ENCODE data around the gene CDC42.
"Not testable (repeated sequence)": the region's sequence is repeated elsewhere in the genome, so short reads cannot be mapped to it uniquely, and the experiment has no call there.

The CDC42 gene

DNA sequence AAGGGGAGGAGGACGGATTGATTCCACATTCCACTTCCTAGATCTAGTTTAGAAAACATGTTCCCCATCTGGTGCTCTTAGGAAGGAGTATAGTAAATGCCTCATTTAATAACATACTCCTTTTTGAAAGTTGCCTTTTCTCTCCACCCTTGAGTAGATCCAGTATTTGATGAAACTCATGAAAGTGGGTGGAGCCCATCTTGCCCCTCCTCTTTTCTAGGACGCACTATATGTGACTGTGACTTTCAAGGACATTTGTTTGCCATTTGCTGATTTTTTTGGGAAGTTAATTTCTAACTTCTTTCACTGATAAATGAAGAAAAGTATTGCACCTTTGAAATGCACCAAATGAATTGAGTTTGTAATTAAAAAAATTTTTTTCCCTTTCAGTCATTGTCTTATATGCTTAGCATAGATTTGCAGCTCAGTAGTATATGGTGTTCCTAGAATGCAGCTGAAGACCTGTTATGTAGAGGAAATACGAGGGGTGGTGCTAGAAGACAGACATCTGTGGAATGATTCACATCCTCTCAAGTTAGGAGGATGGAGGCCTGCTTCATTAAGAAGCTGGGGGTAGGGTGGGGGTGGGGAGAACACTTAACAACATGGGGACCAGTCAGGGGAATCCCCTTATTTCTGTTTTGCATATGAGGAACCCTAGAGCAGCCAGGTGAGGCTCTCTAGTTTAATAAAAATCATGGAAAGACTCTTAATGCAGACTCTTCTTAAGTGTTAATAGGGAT is 39.7 kb downstream of the CDC42 start:
- not testable (repeated sequence) for H3K9me3 Mint-ChIP-seq, H3K27me3 Mint-ChIP-seq, DNase-seq
- peak; percentile 80 for ATAC-seq (replicated peaks)
- peak overlapping the region; percentile 48 to 66 for H3K27ac Mint-ChIP-seq
- H3K4me3 Mint-ChIP-seq, result peak overlapping the region in 1 of 2 donors; percentile 23
- peaks cover 44 to 68% of the 10 kb centered on the region in 2 donors for H3K4me1 Mint-ChIP-seq (ENCODE audit: low read depth in 2 of 2)
- H3K36me3 Mint-ChIP-seq (ENCODE audit: insufficient read depth), result peaks cover 95% of the 10 kb centered on the region

DNA sequence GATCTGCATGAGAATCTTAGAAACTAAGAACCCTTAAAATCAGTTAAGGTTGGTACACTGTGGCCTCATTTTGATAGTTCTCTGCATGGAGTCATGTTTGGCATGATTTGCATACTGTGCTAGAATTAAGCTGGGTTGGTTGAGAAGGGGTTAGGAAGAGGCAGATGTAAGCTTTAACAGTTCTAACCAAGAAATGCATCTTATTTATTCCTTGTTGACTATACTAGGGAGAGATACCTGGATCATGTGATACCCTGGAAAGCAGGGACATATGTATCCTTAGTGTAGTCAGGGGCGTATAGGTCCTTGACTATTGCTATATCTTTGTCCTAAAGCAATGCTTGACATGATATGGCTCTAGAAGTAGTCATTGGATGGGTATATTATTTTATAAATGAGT is 41.0 kb downstream of the CDC42 start:
- H3K27ac Mint-ChIP-seq, result peak overlapping the region in 1 of 2 donors; percentile 66
- H3K36me3 Mint-ChIP-seq (ENCODE audit: insufficient read depth), result peaks cover 96% of the 10 kb centered on the region
- no peak overlapping the region for H3K4me3 Mint-ChIP-seq

DNA sequence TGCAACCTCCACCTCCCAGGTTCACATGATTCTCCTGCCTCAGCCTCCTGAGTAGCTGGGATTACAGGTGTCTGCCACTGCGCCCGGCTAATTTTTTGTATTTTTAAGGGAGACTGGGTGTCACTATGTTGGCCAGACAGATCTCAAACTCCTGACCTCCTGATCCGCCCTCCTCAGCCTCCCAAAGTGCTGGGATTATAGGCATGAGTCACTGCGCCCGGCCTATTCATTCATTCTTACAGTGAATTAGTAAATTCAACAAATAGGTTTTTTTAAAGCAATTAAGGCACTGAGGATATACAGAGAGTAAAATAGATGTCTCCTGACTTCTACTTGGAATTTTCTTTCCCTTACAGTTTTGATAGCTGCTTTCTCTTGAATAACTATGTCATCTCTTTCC is 43.5 kb downstream of the CDC42 start:
- DNase-seq, result no peak
- Mint-ChIP-seq H3K36me3 (ENCODE audit: insufficient read depth) (peaks cover 90% of the 10 kb centered on the region), H3K9me3 (no peaks in the 10 kb centered on the region), H3K4me1 (ENCODE audit: low read depth in 2 of 2) (peaks cover 28 to 55% of the 10 kb centered on the region in 2 donors), H3K27ac (no peak overlapping the region), H3K27me3 (no peaks in the 10 kb centered on the region), H3K4me3 (no peak overlapping the region)
- no peak for ATAC-seq (replicated peaks)

More for the DNA sequence above, 41.0 kb downstream of the CDC42 start:
- ATAC-seq (replicated peaks) (no peak), DNase-seq (no peak)
- Mint-ChIP-seq H3K9me3 (no peaks in the 10 kb centered on the region), H3K4me1 (ENCODE audit: low read depth in 2 of 2) (peaks cover 34 to 59% of the 10 kb centered on the region in 2 donors), H3K27me3 (no peaks in the 10 kb centered on the region)

DNA sequence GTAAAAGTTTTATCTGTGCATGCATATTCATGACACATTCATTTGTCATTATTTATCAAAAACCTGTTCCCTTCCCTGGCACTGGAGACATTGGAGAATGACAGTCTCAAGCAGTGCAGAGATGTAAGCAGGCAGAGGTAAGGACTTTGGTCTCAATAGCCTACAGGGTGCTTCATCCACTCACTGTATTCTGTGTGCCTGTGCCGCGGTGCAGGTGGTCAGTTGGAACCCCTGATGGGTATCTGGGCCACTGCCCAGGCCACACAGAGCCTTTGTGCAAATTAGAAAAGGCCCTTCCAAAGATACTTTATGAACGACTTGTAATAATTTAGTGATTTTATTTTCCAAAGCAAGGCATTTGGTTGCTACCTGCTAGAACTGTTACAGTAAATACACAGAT is 44.0 kb downstream of the CDC42 start:
- H3K27ac Mint-ChIP-seq, result no peak overlapping the region
- ATAC-seq (replicated peaks), result no peak
- H3K4me1 Mint-ChIP-seq (ENCODE audit: low read depth in 2 of 2), result peaks cover 28 to 54% of the 10 kb centered on the region in 2 donors
- H3K36me3 Mint-ChIP-seq (ENCODE audit: insufficient read depth), result peaks cover 86% of the 10 kb centered on the region
- no peaks in the 10 kb centered on the region for H3K27me3 Mint-ChIP-seq
- H3K9me3 Mint-ChIP-seq, result no peaks in the 10 kb centered on the region
- H3K4me3 Mint-ChIP-seq, result no peak overlapping the region
- DNase-seq, result no peak

DNA sequence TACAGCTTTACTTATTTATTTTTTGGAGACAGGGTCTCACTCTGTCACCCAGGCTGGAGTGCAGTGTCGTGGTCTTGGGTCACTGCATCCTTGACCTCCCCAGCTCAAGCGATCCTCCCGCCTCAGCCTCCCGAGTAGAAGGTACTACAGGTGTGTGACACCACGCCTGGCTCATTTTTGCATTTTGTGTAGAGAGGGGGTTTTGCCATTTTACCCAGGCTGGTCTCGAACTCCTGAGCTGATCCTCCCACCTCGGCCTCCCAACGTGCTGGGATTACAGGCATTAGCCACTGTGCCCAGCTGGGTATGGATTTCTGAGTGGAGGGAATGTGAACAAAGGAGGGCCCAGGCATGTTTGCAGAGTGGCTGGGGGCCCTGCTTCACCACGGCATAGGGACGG is 46.2 kb downstream of the CDC42 start:
- no peak for DNase-seq
- Mint-ChIP-seq H3K4me3 (no peak overlapping the region), H3K4me1 (ENCODE audit: low read depth in 2 of 2) (peaks cover 37 to 57% of the 10 kb centered on the region in 2 donors), H3K36me3 (ENCODE audit: insufficient read depth) (peaks cover 68% of the 10 kb centered on the region), H3K9me3 (no peaks in the 10 kb centered on the region), H3K27ac (peak overlapping the region; percentile 35 to 77), H3K27me3 (no peaks in the 10 kb centered on the region)
- ATAC-seq (replicated peaks), result no peak

DNA sequence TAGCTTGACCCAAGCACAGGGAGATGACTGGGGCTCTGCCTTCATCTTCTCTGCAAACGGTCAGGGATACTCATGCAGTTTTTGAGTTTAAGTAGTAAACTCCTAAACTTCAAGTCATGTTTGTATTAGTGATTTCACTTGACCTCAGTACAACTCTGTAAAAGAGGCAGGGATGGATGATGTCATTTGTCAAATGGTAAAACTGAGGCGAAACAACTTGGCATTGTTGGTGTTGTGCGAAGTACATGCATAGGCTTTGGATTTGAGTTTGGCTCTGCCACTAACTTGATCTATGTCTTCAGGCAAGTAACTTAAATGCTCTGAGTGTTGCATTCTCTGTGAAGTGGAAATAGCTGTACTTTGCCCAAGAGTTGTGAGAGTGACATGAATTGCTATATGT is 47.7 kb downstream of the CDC42 start:
- peaks cover 46 to 63% of the 10 kb centered on the region in 2 donors for H3K4me1 Mint-ChIP-seq (ENCODE audit: low read depth in 2 of 2)
- peak overlapping the region; percentile 29 to 91 for H3K27ac Mint-ChIP-seq
- H3K4me3 Mint-ChIP-seq, result no peak overlapping the region
- ATAC-seq (replicated peaks) (no peak), DNase-seq (no peak)
- H3K36me3 Mint-ChIP-seq (ENCODE audit: insufficient read depth), result peaks cover 56% of the 10 kb centered on the region
- no peaks in the 10 kb centered on the region for H3K9me3 Mint-ChIP-seq
- H3K27me3 Mint-ChIP-seq, result no peaks in the 10 kb centered on the region

DNA sequence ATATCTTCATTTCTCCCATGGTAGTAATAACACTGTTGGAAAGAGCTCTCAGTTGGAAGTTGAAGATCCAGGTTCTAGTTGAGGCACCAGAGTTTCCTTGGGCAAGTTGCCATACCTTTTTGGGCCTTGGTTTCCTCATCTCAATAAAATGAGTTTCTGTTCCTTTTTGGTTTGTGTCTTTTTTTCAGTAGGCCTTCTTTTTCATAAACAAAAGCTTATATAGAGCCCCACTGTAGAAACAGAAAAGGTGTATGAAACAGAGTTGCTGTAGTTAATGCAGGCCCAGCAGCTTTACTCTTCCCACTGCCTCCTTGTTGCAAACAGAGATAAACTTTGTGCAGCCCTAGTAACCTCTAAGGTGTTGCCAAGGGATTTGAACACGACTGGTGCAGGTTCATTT is 48.7 kb downstream of the CDC42 start:
- Mint-ChIP-seq H3K9me3 (no peaks in the 10 kb centered on the region), H3K27ac (peak overlapping the region in 1 of 2 donors; percentile 25), H3K4me3 (no peak overlapping the region), H3K36me3 (ENCODE audit: insufficient read depth) (peaks cover 51% of the 10 kb centered on the region), H3K4me1 (ENCODE audit: low read depth in 2 of 2) (peaks cover 52 to 66% of the 10 kb centered on the region in 2 donors), H3K27me3 (no peaks in the 10 kb centered on the region)
- DNase-seq (no peak), ATAC-seq (replicated peaks) (no peak)

DNA sequence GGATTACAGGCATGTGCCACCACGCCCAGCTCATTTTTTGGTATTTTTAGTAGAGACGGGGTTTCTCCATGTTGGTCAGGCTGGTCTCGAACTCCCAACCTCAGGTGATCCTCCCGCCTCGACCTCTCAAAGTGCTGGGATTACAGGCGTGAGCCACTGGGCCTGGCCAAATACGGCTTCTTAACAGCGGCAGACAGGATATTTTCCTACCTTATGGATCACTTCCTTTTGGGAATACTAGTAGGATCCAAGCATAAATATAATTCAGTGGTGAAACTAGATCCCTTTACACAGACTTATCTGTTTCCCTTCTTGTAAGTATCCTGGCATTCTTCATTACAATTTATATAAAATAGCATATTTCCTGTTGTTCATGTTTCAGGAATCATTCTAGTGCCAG is 49.5 kb downstream of the CDC42 start:
- Mint-ChIP-seq H3K4me1 (ENCODE audit: low read depth in 2 of 2) (peaks cover 56 to 72% of the 10 kb centered on the region in 2 donors), H3K27ac (peak overlapping the region; percentile 62 to 89), H3K36me3 (ENCODE audit: insufficient read depth) (peaks cover 43% of the 10 kb centered on the region), H3K27me3 (no peaks in the 10 kb centered on the region), H3K9me3 (no peaks in the 10 kb centered on the region), H3K4me3 (no peak overlapping the region)
- ATAC-seq (replicated peaks), result no peak
- no peak for DNase-seq

DNA sequence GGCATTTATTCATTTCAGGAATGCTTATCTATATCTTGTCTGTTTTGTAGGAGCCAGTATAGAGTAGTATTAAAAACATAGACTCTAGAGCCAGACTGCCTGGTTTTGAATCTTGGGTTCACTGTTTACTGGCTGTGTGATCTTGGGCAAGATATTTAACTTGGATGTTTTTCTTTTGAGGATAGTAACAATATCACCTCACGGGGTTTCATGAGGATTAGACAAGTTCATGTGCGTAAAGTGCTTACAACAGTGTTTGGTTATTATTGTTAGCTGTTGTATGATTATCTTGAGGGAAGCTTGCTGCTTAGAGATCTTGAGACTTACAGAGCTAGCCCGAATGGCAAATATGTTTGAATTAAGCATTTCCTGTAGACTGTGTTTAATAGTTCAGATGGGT is 50.2 kb downstream of the CDC42 start:
- H3K36me3 Mint-ChIP-seq (ENCODE audit: insufficient read depth), result peaks cover 38% of the 10 kb centered on the region
- H3K27me3 Mint-ChIP-seq, result no peaks in the 10 kb centered on the region
- no peaks in the 10 kb centered on the region for H3K9me3 Mint-ChIP-seq
- DNase-seq (no peak), ATAC-seq (replicated peaks) (no peak)
- peaks cover 56 to 69% of the 10 kb centered on the region in 2 donors for H3K4me1 Mint-ChIP-seq (ENCODE audit: low read depth in 2 of 2)
- peak overlapping the region; percentile 69 to 89 for H3K27ac Mint-ChIP-seq
- H3K4me3 Mint-ChIP-seq, result peak overlapping the region; percentile 61 to 68

DNA sequence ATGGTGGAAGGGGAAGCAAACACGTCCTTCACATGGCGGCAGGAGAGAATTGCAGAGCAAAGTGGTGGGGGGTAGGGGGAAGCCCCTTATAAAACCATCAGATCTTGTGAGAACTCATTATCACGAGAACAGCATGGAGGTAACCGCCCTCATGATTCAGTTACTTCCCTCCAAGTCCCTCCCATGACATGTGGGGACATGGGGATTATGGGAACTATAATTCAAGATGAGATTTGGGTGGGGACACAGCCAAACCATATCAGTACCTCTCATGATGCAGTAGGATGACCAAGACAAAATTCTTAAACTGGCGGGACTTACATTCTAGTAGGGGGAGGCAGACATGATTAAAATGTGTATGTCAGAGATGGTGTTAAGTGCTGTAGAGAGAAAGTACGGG is 51.6 kb downstream of the CDC42 start:
- ATAC-seq (replicated peaks), result no peak
- peaks cover 63 to 78% of the 10 kb centered on the region in 2 donors for H3K4me1 Mint-ChIP-seq (ENCODE audit: low read depth in 2 of 2)
- peaks cover 37% of the 10 kb centered on the region for H3K36me3 Mint-ChIP-seq (ENCODE audit: insufficient read depth)
- H3K4me3 Mint-ChIP-seq, result peak overlapping the region; percentile 61 to 68
- peak overlapping the region; percentile 69 to 89 for H3K27ac Mint-ChIP-seq
- DNase-seq, result no peak
- H3K27me3 Mint-ChIP-seq, result no peaks in the 10 kb centered on the region
- no peaks in the 10 kb centered on the region for H3K9me3 Mint-ChIP-seq

DNA sequence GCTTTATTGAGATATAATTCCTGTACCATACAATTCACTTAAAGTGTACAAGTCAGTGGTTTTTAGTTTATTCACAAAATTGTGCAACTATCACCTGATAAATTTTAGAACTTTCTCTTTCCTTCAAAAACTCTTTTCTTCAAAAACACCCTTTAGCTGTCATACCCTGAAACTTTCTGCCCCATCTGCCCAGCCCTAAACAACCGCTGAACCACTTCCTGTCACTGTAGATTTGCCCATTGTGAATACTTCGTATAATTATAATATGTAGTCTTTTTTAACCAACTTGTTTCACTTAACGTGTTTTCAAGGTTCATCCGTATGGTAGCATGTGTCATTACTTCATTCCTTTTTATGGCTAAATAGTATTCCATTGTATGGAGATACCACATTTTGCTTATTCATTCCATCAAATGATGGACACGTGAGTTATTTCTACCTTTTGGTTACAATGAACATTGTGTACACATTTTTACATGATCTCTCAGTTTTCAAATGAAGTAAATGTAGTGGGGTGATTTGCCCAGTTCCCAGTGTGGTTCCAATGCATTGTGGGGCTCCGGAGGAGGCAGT is 52.4 kb downstream of the CDC42 start:
- Mint-ChIP-seq H3K4me3 (peak overlapping the region; percentile 61 to 68), H3K4me1 (ENCODE audit: low read depth in 2 of 2) (peaks cover 57 to 72% of the 10 kb centered on the region in 2 donors), H3K27ac (peak overlapping the region; percentile 78 to 89), H3K27me3 (no peaks in the 10 kb centered on the region), H3K36me3 (ENCODE audit: insufficient read depth) (peaks cover 30% of the 10 kb centered on the region), H3K9me3 (no peaks in the 10 kb centered on the region)
- DNase-seq (peak; percentile 34 to 49 (median 39)), ATAC-seq (replicated peaks) (peak; percentile 91)

DNA sequence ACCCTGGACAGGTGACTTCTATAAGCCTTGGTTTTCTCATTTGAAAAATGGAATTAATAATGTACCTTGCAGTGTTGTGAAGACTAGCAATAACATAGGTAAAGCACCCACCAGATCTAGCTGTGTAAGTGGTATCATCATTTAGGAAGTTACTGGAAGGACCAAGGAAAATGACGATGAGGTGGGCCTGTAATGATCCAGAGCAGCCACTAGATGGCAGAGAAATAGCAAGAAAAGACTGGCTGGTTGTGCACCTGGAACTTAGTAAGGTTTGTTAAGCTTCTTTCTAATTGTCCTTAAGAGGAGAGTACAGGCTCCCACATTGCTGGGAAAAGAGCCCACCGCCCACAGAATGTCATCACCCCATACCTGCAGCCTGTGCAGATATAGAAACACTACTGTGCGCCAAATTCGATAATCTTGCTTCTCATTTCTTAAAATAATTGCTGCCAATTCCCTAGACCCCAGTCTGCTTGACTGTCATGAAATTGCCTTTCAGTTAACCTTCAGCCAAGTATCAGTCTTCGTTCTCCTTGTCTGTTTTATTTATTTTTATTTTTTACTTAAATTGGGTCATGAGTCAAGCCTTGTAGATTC is 53.2 kb downstream of the CDC42 start:
- peaks cover 26% of the 10 kb centered on the region for H3K36me3 Mint-ChIP-seq (ENCODE audit: insufficient read depth)
- no peaks in the 10 kb centered on the region for H3K27me3 Mint-ChIP-seq
- peak overlapping the region; percentile 78 to 89 for H3K27ac Mint-ChIP-seq
- ATAC-seq (replicated peaks) (peak; percentile 61), DNase-seq (peak; percentile 26 to 30 (median 29))
- peak overlapping the region; percentile 61 to 68 for H3K4me3 Mint-ChIP-seq
- H3K9me3 Mint-ChIP-seq, result no peaks in the 10 kb centered on the region
- H3K4me1 Mint-ChIP-seq (ENCODE audit: low read depth in 2 of 2), result peaks cover 50 to 65% of the 10 kb centered on the region in 2 donors

DNA sequence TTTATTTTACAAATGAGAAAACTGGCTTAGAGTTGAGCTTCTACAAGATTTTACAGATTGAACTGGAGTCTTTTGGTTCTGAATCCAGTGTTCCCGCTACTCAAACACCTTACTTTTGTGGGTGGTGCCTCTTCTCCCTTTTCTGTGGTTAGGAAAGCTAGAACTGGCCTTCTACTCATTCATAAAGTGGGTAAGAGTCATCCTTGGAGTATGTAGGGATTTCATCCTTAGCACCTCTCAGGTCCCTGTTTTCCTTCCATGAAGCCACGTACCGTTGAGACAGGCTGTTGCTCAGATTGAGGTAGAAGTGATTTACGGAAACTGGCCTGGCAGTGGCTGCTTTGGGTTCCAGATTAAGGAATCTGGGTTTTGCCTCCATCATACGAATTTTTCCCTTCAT is 54.6 kb downstream of the CDC42 start:
- Mint-ChIP-seq H3K4me3 (no peak overlapping the region), H3K9me3 (no peaks in the 10 kb centered on the region), H3K27me3 (no peaks in the 10 kb centered on the region), H3K36me3 (ENCODE audit: insufficient read depth) (peaks cover 20% of the 10 kb centered on the region), H3K27ac (peak overlapping the region in 1 of 2 donors; percentile 35), H3K4me1 (ENCODE audit: low read depth in 2 of 2) (peaks cover 50 to 57% of the 10 kb centered on the region in 2 donors)
- ATAC-seq (replicated peaks), result no peak
- DNase-seq, result no peak
